Nephron (organoid): ENCODE results near the gene FAM3B.

ENCODE experiments used
- H3K27ac Mint-ChIP-seq, 3 experiments: 2 replicates each; pipeline ENCODE4 v1.8.0; 2020; ENCODE audit warnings: mixed read lengths in 3 of 3, mild to moderate bottlenecking in 2 of 3, moderate library complexity in 1 of 3
- H3K27me3 Mint-ChIP-seq: 2 replicates; pipeline ENCODE4 v1.8.0; 2021; ENCODE audit warnings: low read depth, mild to moderate bottlenecking, moderate library complexity, mixed read lengths
- H3K36me3 Mint-ChIP-seq: 2 replicates; pipeline ENCODE4 v1.8.0; 2020; ENCODE audit warnings: low read depth, mixed read lengths
- H3K4me1 Mint-ChIP-seq: 2 replicates; pipeline ENCODE4 v1.8.0; 2020; ENCODE audit warnings: mixed read lengths
- H3K4me3 Mint-ChIP-seq, 3 experiments: 2 replicates each; pipeline ENCODE4 v1.8.0; 2020; ENCODE audit warnings: mild to moderate bottlenecking in 3 of 3, mixed read lengths in 3 of 3, moderate library complexity in 2 of 3
- H3K9me3 Mint-ChIP-seq: 2 replicates; pipeline ENCODE4 v1.8.0; 2020; ENCODE audit warnings: mixed read lengths
- CTCF ChIP-seq, 3 experiments: fragments of 200-600 bp; sonication (generic); IDR thresholded peaks; one replicate each; pipeline ENCODE4 v1.5.0; 2021; ENCODE audit warnings: antibody characterized with exemption in 3 of 3; ENCODE audit not compliant: unreplicated experiment in 3 of 3

FAM3B gene

GRCh38 chr21:41360072-41360821 lies 43.6 kb downstream of the FAM3B start:
- no peak for TF ChIP-seq CTCF (IDR thresholded peaks at IDR 0.05; ENCODE audit: unreplicated experiment in 3 of 3)
- Mint-ChIP-seq H3K27me3 (peaks cover 16% of the 10 kb centered on the region), H3K4me3 (no peak overlapping the region), H3K36me3 (no peaks in the 10 kb centered on the region), H3K4me1 (peaks cover 5% of the 10 kb centered on the region), H3K9me3 (no peaks in the 10 kb centered on the region), H3K27ac (peak overlapping the region in 2 of 3 experiments; percentile 15 to 35)

- peaks cover 22% of the 10 kb centered on the region for H3K27me3 Mint-ChIP-seq
- H3K4me3 Mint-ChIP-seq, result no peak overlapping the region
- H3K9me3 Mint-ChIP-seq, result no peaks in the 10 kb centered on the region
- peaks cover 5% of the 10 kb centered on the region for H3K4me1 Mint-ChIP-seq
- peak overlapping the region in 2 of 3 experiments; percentile 15 to 35 for H3K27ac Mint-ChIP-seq
- no peak for TF ChIP-seq CTCF (IDR thresholded peaks at IDR 0.05; ENCODE audit: unreplicated experiment in 3 of 3)
- H3K36me3 Mint-ChIP-seq, result no peaks in the 10 kb centered on the region
Observed at GRCh38 chr21:41361053-41361785, 44.6 kb downstream of the FAM3B start.

- Mint-ChIP-seq H3K36me3 (no peaks in the 10 kb centered on the region), H3K27ac (peak within 1 kb of the TSS in 2 of 3 experiments; percentile 15 to 35), H3K4me1 (peaks cover 9% of the 10 kb centered on the region), H3K27me3 (peaks cover 25% of the 10 kb centered on the region), H3K9me3 (no peaks in the 10 kb centered on the region), H3K4me3 (no peak within 1 kb of the TSS)
- no peak for TF ChIP-seq CTCF (IDR thresholded peaks at IDR 0.05; ENCODE audit: unreplicated experiment in 3 of 3)
Observed at GRCh38 chr21:41361786-41362604, 45.4 kb downstream of the FAM3B start, which contains the start of gene MX2. Gene MX2, plus strand, starts transcription at chr21:41362027. Its CDS starts 14,880 bp downstream, at chr21:41376907.

GRCh38 chr21:41362605-41363369 lies 46.2 kb downstream of the FAM3B start:
- Mint-ChIP-seq H3K4me1 (peaks cover 17% of the 10 kb centered on the region), H3K4me3 (no peak overlapping the region), H3K27me3 (peaks cover 28% of the 10 kb centered on the region), H3K27ac (no peak overlapping the region), H3K36me3 (no peaks in the 10 kb centered on the region), H3K9me3 (no peaks in the 10 kb centered on the region)
- TF ChIP-seq CTCF (IDR thresholded peaks at IDR 0.05; ENCODE audit: unreplicated experiment in 3 of 3), result no peak
